Breast epithelium (tissue), 3 donors: ENCODE results near the gene SAMD3.

ENCODE experiments used
- POLR2A ChIP-seq: fragments of 450-650 bp; IDR thresholded peaks from one replicate; pipeline ENCODE4 v1.6.1; 2016; ENCODE audit warnings: antibody characterized with exemption, mild to moderate bottlenecking, moderate library complexity
- TF ChIP-seq, protein P1 (sequence below), 3 donors: fragments of 450-650 bp; IDR thresholded peaks; one replicate each; pipeline ENCODE4 v1.5.1; 2016 to 2017; ENCODE audit warnings: antibody characterized with exemption in 3 of 3, mild to moderate bottlenecking in 3 of 3, moderate library complexity in 3 of 3

DNA sequence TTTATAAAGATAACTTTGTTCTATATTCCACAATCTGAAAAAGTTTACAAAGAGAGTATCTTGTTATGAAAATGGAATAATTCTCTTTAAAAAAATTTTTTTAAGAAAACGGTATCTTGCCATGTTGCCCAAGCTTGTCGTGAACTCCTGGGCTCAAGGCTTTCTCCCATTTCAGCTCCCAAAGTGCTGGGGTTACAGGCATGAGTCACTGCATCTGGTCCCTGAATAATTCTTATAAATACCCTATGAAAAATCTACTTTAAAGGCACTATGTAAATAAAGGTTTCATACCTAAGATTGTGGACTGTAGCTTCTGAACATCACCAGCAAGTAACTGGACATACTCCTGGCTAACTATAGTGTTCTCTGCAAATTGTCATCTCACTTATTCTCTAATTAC is 60.3 kb downstream of the SAMD3 start:
- no peak for TF ChIP-seq POLR2A
- TF ChIP-seq, protein P1, sequence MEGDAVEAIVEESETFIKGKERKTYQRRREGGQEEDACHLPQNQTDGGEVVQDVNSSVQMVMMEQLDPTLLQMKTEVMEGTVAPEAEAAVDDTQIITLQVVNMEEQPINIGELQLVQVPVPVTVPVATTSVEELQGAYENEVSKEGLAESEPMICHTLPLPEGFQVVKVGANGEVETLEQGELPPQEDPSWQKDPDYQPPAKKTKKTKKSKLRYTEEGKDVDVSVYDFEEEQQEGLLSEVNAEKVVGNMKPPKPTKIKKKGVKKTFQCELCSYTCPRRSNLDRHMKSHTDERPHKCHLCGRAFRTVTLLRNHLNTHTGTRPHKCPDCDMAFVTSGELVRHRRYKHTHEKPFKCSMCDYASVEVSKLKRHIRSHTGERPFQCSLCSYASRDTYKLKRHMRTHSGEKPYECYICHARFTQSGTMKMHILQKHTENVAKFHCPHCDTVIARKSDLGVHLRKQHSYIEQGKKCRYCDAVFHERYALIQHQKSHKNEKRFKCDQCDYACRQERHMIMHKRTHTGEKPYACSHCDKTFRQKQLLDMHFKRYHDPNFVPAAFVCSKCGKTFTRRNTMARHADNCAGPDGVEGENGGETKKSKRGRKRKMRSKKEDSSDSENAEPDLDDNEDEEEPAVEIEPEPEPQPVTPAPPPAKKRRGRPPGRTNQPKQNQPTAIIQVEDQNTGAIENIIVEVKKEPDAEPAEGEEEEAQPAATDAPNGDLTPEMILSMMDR (IDR thresholded peaks at IDR 0.05), result no peak
